ENCODE measurements around the gene TMEM151A. TPM values are rescaled to one million over a fixed set of nuclear protein-coding genes. Genes with fewer than 3 reads are reported as not detected.

Gene TMEM151A
- total and polyA plus RNA-seq, 2 of the 4 experiments (the other 2 are of a cell fraction), result 0.03 TPM; not detected in 1

- dilution Hi-C loops (cut with HindIII; ENCODE audit: low sequenced_read_pairs, unreplicated experiment) (no loop called here), intact Hi-C loops (cut with micrococcal nuclease) (no loop called here), in situ Hi-C loops (cut with MboI; ENCODE audit: low sequenced_read_pairs) (no loop called here)
- Histone ChIP-seq H4K20me1 (ENCODE audit: insufficient read depth, low read length) (no peaks in the 10 kb centered on the region; the same call in 1 of the 2 replicates), H3K14ac (replicated peaks; ENCODE audit: low read depth, low read length) (no peak overlapping the region), H3K4me1 (ENCODE audit: control insufficient read depth, insufficient read depth, low read length) (peaks cover 42% of the 10 kb centered on the region), H3K4ac (ENCODE audit: low read depth, low read length) (peak overlapping the region; percentile 43), H4K5ac (ENCODE audit: low read depth, low read length) (0 out of 2 replicates have a peak overlapping the region, but pooled peaks have one; percentile 40), H3K4me3 (ENCODE audit: insufficient read depth, low read depth, low read length) (no peak overlapping the region), H3K18ac (ENCODE audit: low read depth, low read length) (no peak overlapping the region), H4K91ac (ENCODE audit: insufficient read depth, low read depth, low read length) (peak overlapping the region; percentile 50), H3K27ac (ENCODE audit: insufficient read depth, low read length) (no peak overlapping the region), H2BK120ac (ENCODE audit: low read depth, low read length) (peak overlapping the region; percentile 10), H4K8ac (ENCODE audit: low read depth in 2 of 2, low read length in 2 of 2) (no peak overlapping the region; a peak in 1 of 4 replicates), H3K9ac (ENCODE audit: low read depth, low read length) (no peak overlapping the region), H2AFZ (replicated peaks; ENCODE audit: low read length, poor library complexity) (no peak overlapping the region), H3K9me3 (ENCODE audit: control insufficient read depth, insufficient read depth, low read length) (no peaks in the 10 kb centered on the region), H3K4me2 (ENCODE audit: low read depth, low read length) (no peak overlapping the region), H2BK15ac (ENCODE audit: low read depth, low read length) (peak overlapping the region; percentile 54; the same call in 1 of the 3 replicates), H3K36me3 (ENCODE audit: control insufficient read depth, insufficient read depth, low read length) (peaks cover 16% of the 10 kb centered on the region), H3K79me1 (ENCODE audit: low read depth in 1 of 2, low read length in 2 of 2) (peaks cover 0 to 54% of the 10 kb centered on the region in 2 experiments), H2BK20ac (ENCODE audit: low read depth, low read length) (0 out of 2 replicates have a peak overlapping the region, but pooled peaks have one; percentile 3), H3K27me3 (ENCODE audit: control insufficient read depth, insufficient read depth, low read length) (no peaks in the 10 kb centered on the region), H2BK5ac (ENCODE audit: low read depth, low read length, poor library complexity, severe bottlenecking) (no peak overlapping the region), H2AK5ac (ENCODE audit: low read depth, low read length) (no peak overlapping the region), H2AK9ac (replicated peaks; ENCODE audit: low read depth, low read length, poor library complexity) (no peak overlapping the region), H3K9me1 (ENCODE audit: insufficient read depth, low read length) (peaks cover 28% of the 10 kb centered on the region), H3K23ac (ENCODE audit: low read depth, low read length) (0 out of 2 replicates have a peak overlapping the region, but pooled peaks have one; percentile 32), H3K56ac (ENCODE audit: extremely low read depth, insufficient read depth, low read length) (no peak overlapping the region)
- TF ChIP-seq MAFK (IDR thresholded peaks at IDR 0.05; ENCODE audit: low read depth, low read length) (peak; percentile 55; the same call in 1 of the 2 replicates), RFX5 (IDR thresholded peaks at IDR 0.05; ENCODE audit: low read depth, low read length) (no peak)
- ChIA-PET CTCF (interaction anchor here (0.8 to 2.2 kb wide), 2 partner anchors 16 to 18 kb away, joined by 4 to 6 read pairs; no protein-coding TSS in a partner anchor), POLR2A (ENCODE audit: unreplicated experiment) (interaction anchor here (0.6 to 1.1 kb wide), 2 partner anchors 16 to 290 kb away, joined by 7 read pairs; no protein-coding TSS in a partner anchor)
- WGBS, 2 experiments (ENCODE audit: extremely low coverage in 2 of 2, insufficient read length in 1 of 2), result no CpG with 5 or more reads among the region's 3 CpGs
- no peak for ATAC-seq (ENCODE audit: low read depth)
- BruUV-seq (replicated peaks), result no TSS peak
- no peak for DNase-seq
Measured at GRCh38 chr11:66329165-66329673, 37.5 kb downstream of the TMEM151A start.

Measured in IMR-90 (cell line).